ENCODE results near the gene GDPD4.

GRCh38 chr11:77345621-77346020, 44.1 kb upstream of the GDPD4 start:
- no peak for TF ChIP-seq CTCF (IDR thresholded peaks at IDR 0.05)
- no peak for TF ChIP-seq POLR2A (IDR thresholded peaks at IDR 0.05)

All from esophagus squamous epithelium (tissue), 4 donors.